Measurements from ENCODE around the gene KLRK1. TPM values are rescaled to one million over a fixed set of nuclear protein-coding genes. Genes with fewer than 3 reads are reported as not detected.

Gene KLRK1
- total RNA-seq, 3 donors from 2014 or later = 19.4 to 57.0 (median 55.4) TPM

Other genes with a start within 250 kb of the KLRK1 start
- gene OLR1, start 217.9 kb downstream of the KLRK1 start, total RNA-seq = not detected
- gene TMEM52B, start 211.0 kb downstream of the KLRK1 start, total RNA-seq = not detected
- gene GABARAPL1, start 177.2 kb downstream of the KLRK1 start, total RNA-seq = 10 to 100 TPM in 1 of 3 donors, 1 to 10 TPM in 2; 6.3 to 10.4 (median 9.3) TPM
- 10 to 100 TPM in 1 of 3 donors, 1 to 10 TPM in 2; 6.9 to 17.7 (median 7.2) TPM for gene KLRD1, start 82.2 kb downstream of the KLRK1 start, total RNA-seq
- 1 to 10 TPM in 1 of 3 donors, under 1 TPM in 2; 0.78 to 1.1 (median 0.95) TPM for gene KLRC4, start 19.7 kb upstream of the KLRK1 start, total RNA-seq
- gene KLRC3, start 30.6 kb upstream of the KLRK1 start, total RNA-seq = under 1 TPM in 2 of 3 donors, not detected in 1; 0.46 to 0.47 TPM
- under 1 TPM; 0.47 to 0.94 (median 0.71) TPM for gene KLRC2, start 46.0 kb upstream of the KLRK1 start, total RNA-seq
- 1 to 10 TPM in 2 of 3 donors, under 1 TPM in 1; 0.86 to 5.0 (median 1.5) TPM for gene KLRC1, start 63.3 kb upstream of the KLRK1 start, total RNA-seq
- 1 to 10 TPM in 2 of 3 donors, under 1 TPM in 1; 0.68 to 6.7 (median 1.2) TPM for gene EIF2S3B, start 115.8 kb upstream of the KLRK1 start, total RNA-seq
- 100 to 1,000 TPM in 1 of 3 donors, 10 to 100 TPM in 2; 78.1 to 104 (median 98.0) TPM for gene MAGOHB, start 223.6 kb upstream of the KLRK1 start, total RNA-seq

All from activated T-cell treated with anti-CD3 and anti-CD28 coated beads, Interleukin-2, amount 50 U/mL, for 4 hours (primary cell).